ENCODE results near the gene TIMMDC1.

DNA sequence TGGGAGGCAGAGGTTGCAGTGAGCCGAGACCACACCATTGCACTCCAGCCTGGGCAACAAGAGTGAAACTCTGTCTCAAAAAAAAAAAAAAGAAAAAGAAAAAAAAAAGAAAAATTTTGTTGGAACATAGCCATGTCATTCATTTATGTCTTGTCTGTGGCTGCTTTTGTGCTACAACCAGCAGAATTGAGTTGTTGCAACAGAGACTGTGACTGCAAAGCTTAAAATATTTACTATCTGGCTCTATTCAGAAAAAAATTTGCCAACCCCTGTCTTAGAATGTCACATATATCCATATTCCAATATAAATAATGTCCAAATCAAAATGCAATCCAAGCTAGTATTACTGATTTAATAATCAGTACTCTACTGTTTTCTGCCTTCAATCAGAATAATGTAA lies 35.9 kb downstream of the TIMMDC1 start:
- TF ChIP-seq EZH2 (IDR thresholded peaks at IDR 0.05; ENCODE audit: insufficient read depth, poor library complexity, severe bottlenecking) (no peak), EZH2phosphoT487 (IDR thresholded peaks at IDR 0.05; ENCODE audit: insufficient read depth, low read depth) (no peak)

Measured in GM23248 (cell line).